Hepatocyte (in vitro differentiated cells): ENCODE results near the gene NPAS3.

Source experiments
- CTCF ChIP-seq: fragments of 200-600 bp; sonication (generic); IDR thresholded peaks from 2 replicates; pipeline ENCODE4 v1.5.1; 2016; ENCODE audit warnings: antibody characterized with exemption, mild to moderate bottlenecking; ENCODE audit not compliant: poor library complexity
- EZH2 ChIP-seq: fragments of 200-600 bp; sonication (generic); IDR thresholded peaks from 2 replicates; pipeline ENCODE4 v1.6.1; 2016; ENCODE audit warnings: antibody characterized with exemption, mild to moderate bottlenecking, borderline replicate concordance
- EZH2phosphoT487 ChIP-seq: fragments of 200-600 bp; sonication (generic); IDR thresholded peaks from one replicate; pipeline ENCODE4 v1.6.1; 2018; ENCODE audit warnings: antibody characterized with exemption, mild to moderate bottlenecking, low read depth, moderate library complexity; ENCODE audit not compliant: unreplicated experiment, severe bottlenecking

GRCh38 chr14:33307691-33308251 is 369.1 kb downstream of the NPAS3 start:
- no peak for TF ChIP-seq EZH2
- no peak for TF ChIP-seq CTCF
- no peak for TF ChIP-seq EZH2phosphoT487
